HG03196 (cell line): ENCODE results near the gene SLC5A5.
"Not testable (repeated sequence)": the region's sequence is repeated elsewhere in the genome, so short reads cannot be mapped to it uniquely, and the experiment has no call there.

Experiments used
- ATAC-seq: cut with Tn5 transposase; IDR thresholded peaks from one replicate; pipeline ENCODE4 v1.9.1; 2021; ENCODE audit not compliant: unreplicated experiment

Gene SLC5A5

DNA sequence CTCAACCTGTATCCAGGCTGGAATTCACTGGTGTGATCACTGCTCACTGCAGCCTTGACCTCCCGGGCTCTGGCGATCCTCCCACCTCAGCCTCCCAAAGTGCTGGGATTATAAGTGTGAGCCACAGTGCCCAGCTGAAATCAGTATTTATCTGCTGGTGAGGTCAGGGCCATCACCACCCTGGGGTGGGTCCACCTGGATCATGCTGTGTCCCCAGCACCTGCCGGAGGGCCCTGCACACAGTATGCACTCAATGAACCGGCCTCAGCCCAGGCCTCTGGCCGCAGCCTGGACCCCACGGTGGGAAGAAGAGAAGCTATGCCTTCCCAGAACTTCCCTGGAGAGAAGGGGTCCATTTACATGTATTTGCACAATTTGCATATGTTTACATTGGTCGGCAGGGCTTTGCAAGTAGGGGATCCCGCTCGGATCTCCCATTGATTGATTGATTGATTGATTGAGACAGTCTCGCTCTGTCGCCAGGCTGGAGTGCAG is 2.6 kb upstream of the SLC5A5 start:
- ATAC-seq = no peak

DNA sequence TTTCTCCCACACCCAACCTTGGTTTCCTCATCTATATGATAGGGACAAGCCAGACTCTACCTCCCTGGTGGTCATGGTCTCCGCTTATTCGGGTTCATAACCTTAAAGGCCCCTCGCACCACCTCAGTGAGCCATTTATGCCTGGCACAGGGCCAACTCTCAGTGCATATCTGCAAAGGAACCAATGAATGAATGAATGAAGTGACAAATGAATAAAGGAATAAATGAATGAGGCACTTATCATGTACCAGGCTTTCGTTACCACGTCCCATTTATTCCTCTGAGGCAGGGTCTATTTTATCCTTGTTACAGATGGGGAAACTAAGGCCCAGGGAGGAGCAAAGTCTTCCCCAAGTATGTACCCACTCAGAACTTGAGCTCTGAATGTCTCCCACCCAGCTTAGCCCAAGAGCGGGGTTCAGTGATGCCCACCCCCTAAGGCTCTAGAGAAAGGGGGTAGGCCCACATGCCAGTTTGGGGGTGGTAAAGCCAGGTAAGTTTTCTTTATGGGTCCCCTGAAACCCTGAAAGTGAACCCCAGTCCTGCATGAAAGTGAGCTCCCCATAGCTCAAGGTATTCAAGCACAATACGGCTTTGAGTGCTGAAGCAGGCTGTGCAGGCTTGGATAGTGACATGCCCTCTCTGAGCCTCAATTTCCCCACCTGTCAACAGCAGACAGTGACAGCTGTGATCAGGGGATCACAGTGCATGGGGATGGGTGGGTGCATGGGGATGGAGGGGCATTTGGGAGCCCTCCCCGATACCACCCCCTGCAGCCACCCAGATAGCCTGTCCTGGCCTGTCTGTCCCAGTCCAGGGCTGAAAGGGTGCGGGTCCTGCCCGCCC is 490 bp upstream of the SLC5A5 start:
- ATAC-seq = no peak

DNA sequence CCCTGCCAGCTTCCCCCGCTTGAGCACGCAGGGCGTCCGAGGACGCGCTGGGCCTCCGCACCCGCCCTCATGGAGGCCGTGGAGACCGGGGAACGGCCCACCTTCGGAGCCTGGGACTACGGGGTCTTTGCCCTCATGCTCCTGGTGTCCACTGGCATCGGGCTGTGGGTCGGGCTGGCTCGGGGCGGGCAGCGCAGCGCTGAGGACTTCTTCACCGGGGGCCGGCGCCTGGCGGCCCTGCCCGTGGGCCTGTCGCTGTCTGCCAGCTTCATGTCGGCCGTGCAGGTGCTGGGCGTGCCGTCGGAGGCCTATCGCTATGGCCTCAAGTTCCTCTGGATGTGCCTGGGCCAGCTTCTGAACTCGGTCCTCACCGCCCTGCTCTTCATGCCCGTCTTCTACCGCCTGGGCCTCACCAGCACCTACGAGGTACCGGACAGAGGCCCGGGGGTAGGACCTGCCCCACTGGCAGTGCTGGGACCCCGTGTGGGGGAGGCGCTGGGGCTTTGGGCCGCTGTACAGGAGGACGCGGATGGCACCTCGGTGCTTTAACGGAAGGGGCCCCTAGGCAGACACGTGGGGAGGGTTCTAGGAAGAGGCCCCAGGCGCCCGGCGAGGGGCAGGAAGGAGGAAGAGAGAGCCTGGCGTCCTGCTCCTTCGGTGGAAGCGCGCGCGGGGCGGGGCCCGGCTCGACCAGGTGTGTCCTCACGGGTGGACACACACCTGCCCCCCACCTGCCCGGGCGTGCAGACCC is 681 bp downstream of the SLC5A5 start:
- no peak for ATAC-seq

DNA sequence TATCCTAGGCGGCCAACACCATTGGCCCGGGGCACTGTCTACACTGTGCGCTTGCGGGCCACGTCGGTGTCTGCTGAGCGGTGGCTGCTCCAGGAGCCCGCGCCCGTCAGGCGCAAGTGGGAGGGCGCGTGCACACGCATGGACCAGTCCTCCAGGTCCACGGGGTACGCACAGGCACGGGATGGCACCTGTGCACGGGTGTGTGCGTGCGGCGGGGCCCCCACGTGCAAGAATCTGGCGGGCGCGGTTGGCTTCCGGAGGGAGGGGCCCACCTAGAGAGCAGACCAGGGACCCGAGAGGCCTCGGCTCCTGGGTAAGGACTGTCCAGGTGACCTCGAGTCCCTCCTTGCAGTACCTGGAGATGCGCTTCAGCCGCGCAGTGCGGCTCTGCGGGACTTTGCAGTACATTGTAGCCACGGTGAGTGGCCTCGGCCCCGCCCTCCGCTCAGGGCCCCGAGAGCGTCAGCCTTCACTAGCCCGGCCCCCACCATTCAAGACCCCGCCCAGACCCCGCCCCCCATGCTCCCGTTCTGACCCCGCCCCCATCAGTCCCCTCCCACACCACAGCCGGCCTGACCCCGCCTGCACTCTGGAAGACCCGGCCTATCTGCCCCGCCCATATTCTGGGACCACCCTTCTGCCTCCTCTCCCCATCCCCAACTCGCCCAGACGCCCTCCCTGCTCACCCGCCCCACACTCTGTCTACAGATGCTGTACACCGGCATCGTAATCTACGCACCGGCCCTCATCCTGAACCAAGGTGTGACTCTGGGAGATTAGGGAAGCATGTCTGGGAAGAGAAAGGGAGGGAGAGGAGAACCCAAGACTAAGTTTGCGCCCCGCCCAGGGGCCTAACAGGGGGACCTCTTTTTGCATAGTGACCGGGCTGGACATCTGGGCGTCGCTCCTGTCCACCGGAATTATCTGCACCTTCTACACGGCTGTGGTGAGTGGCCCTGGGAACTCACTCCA is 2.3 kb downstream of the SLC5A5 start:
- no peak for ATAC-seq

DNA sequence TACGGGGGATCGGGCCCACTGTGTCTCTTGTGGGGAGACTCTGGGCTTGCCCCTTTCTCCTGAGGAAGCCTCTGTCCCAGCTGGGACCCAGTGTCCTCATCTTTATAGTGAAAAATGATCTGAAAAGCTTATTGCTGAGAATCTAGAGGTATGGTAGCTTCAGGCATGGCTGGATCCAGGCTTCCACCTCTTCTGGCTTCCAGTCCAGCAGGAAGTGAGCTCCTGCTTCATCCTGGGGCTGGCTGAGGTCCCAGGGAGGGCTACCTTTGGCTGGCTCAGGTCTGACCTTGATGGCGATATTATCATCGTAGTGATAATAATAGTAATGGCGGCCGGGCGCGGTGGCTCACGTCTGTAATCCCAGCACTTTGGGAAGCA is 3.0 kb downstream of the SLC5A5 start:
- no peak for ATAC-seq

DNA sequence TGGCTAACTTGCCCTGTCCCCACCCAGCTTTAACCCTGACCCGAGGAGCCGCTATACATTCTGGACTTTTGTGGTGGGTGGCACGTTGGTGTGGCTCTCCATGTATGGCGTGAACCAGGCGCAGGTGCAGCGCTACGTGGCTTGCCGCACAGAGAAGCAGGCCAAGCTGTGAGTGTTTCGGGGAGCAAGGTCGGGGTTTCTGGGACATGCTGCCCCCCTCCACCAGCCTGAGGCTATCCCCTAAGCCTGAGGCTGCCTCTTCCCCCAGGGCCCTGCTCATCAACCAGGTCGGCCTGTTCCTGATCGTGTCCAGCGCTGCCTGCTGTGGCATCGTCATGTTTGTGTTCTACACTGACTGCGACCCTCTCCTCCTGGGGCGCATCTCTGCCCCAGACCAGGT is 6.0 kb downstream of the SLC5A5 start:
- no peak for ATAC-seq

DNA sequence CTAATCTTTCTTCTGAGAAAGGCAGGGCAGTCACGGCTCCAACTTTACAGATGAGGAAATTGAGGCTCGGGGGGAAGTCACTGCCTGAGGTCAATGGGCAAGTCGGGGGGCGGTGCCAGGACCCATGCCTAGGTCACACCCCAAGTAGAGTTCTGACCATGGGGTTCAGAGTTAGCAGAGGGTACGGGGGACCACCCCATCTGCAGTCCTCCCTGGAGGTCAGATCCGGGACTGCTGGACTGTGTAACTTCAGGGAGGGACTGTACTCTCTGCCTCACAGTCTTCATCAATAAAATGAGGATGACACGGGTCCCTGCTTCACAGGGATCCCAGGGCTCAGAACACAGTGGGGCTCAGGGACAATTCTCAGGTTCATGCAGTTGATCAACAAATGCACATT is 7.7 kb downstream of the SLC5A5 start:
- no peak for ATAC-seq

DNA sequence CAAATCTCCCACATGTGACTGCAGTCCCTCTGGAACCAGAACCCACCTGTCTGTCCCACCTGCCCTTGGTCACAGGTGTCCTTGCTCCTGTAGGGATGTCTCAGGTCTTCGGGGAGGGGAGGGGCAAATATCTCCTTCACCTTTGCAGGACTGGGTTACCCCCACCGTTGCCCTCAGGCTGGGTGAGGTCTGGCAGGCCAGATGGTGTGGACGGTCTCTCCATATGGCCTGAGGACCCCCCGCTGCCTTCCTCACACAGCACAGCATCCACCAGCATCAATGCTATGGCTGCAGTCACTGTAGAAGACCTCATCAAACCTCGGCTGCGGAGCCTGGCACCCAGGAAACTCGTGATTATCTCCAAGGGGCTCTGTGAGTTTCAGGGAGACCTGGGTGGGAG is 10.0 kb downstream of the SLC5A5 start:
- ATAC-seq = no peak

DNA sequence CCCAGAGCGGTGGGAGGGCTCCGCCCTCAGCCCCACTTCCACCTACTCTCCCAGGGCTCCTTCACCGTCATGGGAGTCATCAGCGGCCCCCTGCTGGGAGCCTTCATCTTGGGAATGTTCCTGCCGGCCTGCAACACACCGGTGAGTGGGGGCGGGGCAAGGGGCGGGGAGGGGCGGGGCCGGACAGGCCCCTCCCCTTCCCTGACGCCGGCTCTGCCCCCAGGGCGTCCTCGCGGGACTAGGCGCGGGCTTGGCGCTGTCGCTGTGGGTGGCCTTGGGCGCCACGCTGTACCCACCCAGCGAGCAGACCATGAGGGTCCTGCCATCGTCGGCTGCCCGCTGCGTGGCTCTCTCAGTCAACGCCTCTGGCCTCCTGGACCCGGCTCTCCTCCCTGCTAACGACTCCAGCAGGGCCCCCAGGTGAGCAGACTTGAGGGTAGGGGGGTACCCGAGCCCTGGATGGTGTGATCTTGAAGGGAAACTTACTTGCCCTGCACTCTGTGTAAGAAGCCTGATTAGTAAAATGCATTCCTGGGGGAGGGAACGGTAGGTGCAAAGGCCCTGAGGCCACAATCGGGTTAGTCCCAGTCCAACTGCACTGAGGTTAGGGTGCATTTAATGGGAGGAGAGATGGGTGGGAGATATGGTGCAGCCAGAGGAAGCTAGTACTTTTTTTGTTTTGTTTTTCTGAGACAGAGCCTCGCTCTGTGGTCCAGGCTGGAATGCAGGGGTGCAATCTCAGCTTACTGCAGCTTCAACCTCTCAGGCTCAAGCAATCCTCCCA is 12.1 kb downstream of the SLC5A5 start:
- no peak for ATAC-seq

DNA sequence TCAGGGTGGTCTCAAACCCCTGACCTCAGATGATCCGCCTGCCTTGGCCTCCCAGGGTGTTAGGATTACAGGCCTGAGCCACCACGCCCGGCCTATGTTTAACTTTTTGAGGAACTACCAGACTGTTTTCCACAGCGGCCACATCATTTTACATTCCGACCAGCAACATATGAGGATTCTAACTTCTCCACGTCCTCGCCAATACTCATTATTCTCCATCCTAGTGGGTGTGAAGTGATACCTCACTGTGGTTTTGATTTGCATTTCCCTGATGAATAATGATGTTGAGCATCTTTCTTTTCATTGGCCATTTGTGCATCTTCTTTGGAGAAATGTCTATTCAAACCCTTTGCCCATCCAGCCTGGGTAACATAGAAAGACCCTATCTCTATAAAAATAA is 14.8 kb downstream of the SLC5A5 start:
- ATAC-seq = no peak

DNA sequence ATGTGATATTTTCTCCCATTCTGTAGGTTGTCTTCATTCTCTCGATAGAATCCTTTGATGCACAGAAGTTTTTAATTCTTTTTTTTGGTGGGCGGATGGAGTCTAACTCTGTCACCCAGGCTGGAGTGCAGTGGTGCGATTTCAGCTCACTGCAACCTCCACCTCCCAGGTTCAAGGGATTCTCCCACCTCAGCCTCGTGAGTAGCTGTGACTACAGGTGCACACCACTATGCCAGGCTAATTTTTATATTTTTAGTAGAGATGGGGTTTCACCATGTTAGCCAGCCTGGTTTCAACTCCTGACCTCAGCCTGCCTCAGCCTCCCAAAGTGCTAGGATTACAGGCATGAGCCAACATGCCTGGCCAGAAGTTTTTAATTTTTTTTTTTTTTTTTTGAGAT is 15.5 kb downstream of the SLC5A5 start:
- not testable (repeated sequence) for ATAC-seq

DNA sequence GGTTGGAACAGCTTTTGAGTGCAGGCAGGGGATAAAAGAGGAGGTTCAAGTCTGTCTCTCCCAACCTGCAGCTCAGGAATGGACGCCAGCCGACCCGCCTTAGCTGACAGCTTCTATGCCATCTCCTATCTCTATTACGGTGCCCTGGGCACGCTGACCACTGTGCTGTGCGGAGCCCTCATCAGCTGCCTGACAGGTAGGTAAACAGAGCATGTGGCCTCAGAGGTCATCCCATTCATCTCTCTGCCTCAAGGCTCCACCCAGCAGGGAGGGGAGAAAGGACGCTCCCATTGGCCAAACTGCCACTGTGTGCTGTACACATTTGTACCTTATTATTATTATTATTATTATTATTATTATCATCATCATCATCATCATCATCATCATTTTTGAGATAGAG is 16.5 kb downstream of the SLC5A5 start:
- no peak for ATAC-seq

DNA sequence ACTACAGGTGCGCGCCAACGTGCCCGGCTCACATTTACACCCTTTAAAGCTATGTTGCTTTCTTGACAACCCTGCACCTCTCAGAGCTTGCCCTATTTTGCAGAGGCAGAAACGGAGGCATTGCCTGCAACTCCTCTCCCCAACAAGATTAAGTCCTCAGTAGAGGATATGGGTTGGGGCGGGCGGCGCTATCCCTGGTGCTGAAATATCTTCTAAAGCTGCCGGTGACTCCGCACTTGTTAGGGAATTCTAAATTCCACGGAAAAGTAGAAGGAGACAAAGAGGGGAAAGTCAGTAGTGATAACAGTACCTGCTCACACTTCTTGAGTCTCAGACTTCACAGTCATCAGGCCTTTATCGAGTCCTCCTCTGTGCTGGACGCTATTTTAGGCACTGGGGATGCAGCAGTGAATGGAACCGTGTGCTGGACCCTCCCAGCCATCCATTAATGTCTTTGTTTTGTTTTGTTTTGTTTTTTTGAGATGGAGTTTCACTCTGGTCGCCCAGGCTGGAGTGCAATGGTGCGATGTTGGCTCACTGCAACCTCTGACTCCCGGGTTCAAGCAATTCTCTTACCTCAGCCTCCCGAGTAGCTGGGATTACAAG is 18.0 kb downstream of the SLC5A5 start:
- ATAC-seq = no peak

DNA sequence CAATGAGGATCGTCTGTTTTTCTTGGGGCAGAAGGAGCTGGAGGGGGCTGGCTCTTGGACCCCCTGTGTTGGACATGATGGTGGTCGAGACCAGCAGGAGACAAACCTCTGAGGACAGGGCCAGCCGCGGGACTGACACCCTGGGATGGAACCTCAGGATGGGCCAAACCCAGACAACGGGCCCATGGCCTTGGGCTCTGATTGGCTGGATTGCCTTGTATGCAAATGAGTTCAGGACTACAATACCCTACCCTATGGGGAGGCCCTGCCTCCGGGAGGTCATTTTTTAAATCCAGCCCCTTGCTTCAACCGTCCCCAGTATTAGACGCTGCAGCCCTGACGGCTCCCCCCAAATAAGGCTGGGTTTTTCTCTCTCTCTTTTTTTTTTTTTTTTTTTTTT is 22.0 kb downstream of the SLC5A5 start:
- no peak for ATAC-seq

DNA sequence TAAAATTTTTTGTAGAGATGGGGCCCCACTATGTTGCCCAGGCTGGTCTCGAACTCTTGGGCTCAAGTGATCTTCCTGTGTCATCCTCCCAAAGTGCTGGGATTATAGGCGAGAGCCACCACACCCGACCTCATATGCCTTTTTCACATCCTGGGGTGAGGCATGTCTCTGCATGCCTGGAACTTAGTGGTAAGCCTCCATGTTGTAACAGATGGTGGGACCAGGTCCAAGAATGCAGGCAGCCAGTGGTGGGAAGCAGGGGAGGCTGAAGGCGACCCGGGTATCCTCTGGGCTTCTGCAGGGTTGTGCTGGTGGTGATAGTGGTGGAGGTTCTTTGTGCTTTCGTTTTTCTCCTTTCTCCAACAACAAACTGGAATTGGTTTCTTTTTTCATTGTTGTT is 31.0 kb downstream of the SLC5A5 start:
- ATAC-seq = no peak

DNA sequence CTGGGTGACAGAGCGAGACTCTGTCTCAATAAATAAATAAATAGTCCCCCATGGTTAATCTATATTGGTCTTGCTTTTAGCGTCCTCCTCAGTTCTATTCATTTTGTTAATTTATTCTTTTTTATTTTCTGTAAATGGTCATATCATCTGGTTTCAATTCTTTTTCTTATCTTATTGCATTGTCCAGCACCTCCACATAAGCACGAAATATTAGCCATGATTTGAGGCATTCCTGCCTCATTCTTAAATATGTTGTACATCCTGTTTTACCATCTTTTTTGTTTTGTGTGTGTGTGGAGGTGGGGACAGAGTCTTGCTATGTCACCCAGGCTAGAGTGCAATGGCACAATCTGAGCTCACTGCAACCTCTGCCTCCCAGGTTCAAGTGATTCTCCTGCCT is 36.5 kb downstream of the SLC5A5 start:
- no peak for ATAC-seq

DNA sequence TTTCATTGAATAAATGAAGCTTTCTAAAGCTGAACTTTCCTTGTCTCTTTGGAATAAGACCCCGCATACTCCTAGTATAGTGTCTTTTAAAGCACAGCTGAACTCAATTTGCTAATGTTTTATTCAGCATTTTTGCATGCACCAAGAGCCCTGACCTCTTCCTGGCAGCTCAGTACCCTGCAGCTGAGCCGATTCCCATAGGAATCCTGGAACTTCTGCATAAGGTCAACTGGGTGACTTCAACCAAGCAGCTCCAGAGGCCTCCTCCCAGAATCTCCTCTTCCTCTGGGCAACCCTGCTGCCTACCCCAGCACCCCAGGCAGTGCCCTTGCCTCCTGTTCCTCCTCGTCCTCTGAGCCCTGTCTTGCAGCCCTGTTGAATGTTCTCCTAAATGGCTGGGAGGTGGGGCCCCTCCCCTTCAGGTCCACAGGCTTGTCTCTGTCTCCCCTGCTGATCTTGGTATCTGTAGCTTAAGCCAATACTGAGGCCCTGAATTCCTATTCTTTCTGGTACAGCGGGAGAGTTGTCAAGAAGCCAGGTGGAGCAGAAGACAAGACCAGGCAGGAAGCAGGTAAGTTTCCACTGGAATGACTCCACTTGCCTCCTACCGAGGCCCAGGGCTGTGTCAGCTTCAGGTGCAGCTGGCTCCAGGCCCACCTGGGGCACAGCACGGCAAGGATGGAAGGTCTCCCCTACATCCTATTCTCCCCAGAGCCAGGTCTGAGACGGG is 37.4 kb downstream of the SLC5A5 start:
- ATAC-seq = no peak

DNA sequence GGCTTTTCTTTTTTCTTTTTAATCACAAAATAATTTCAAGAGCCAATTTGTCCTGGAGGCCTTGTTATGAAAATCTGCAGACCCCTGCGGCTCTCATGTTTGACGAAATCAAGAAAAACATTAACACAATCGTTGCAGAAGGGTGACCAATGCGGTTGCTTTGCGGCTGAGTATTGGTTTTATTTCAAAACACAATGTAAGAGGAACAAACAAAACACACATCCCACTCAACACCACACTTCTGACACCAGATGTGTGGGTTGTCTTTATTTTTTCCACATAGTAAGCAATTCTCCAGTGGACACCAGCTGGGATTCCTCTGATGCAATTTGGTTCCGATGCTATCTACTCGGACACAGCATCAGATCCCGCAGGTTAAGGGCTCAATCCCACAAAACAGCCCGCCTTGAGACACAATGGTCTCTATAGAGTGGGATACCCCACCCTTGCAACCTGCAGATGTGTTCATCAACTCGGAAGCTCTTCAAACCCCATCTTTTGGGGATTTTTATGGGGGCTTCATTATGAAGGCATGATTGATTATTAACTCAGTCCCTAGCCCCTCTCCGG is 39.1 kb downstream of the SLC5A5 start:
- no peak for ATAC-seq
